Caco-2 (cell line): ENCODE measurements around the gene NEMP1. TPM values are rescaled to one million over a fixed set of nuclear protein-coding genes. Genes with fewer than 3 reads are reported as not detected.

ENCODE experiments used
- BruUV-seq: library from RNA; stranded (reverse); fragments of 400-500 nt; replicated peaks from 2 replicates; lab custom pipeline; 2021; lab: Mats Ljungman, UMichigan
- CTCF ChIA-PET: fragments of 300-600 bp; sonication (Branson Sonifier 250); formaldehyde crosslinking; loops from one replicate; lab custom pipeline; 2022; ENCODE audit warnings: antibody characterized with exemption; lab: Charles Lee
- POLR2A ChIA-PET: fragments of 300-600 bp; sonication (Branson Sonifier 250); formaldehyde crosslinking; loops from one replicate; lab custom pipeline; 2022; ENCODE audit warnings: antibody characterized with exemption; lab: Charles Lee
- DNase-seq, 2 experiments: peaks; one replicate each; pipeline versions ENCODE4 v3.0.0 to v3.0.0-alpha.2; 2020 to 2022
- H3K27me3 ChIP-seq: replicated peaks from 2 replicates; pipeline ENCODE4 v1.6.0; 2011; ENCODE audit warnings: low read length; ENCODE audit not compliant: control insufficient read depth, insufficient read depth
- H3K36me3 ChIP-seq: 2 replicates; pipeline ENCODE4 v1.5.1; 2011; ENCODE audit warnings: low read length; ENCODE audit not compliant: control insufficient read depth, insufficient read depth
- H3K4me1 ChIP-seq: fragments of 250-450 bp; sonication (Bioruptor Pico); 2 replicates; pipeline ENCODE4 v1.5.1; 2020; ENCODE audit warnings: mild to moderate bottlenecking
- H3K4me3 ChIP-seq: 2 replicates; pipeline ENCODE4 v1.5.1; 2011; ENCODE audit warnings: low read depth, mild to moderate bottlenecking, control low read depth, low read length
- H3K9me3 ChIP-seq: fragments of 250-450 bp; sonication (Bioruptor Pico); 2 replicates; pipeline ENCODE4 v1.5.1; 2020; ENCODE audit warnings: mild to moderate bottlenecking, moderate library complexity
- H3K27ac Mint-ChIP-seq: one replicate; pipeline ENCODE4 v1.8.0; 2022; ENCODE audit warnings: mixed read lengths; ENCODE audit not compliant: unreplicated experiment
- H3K27me3 Mint-ChIP-seq: one replicate; pipeline ENCODE4 v1.8.0; 2022; ENCODE audit warnings: mixed read lengths; ENCODE audit not compliant: insufficient read depth, unreplicated experiment
- H3K36me3 Mint-ChIP-seq: one replicate; pipeline ENCODE4 v1.8.0; 2022; ENCODE audit warnings: mild to moderate bottlenecking, mixed read lengths; ENCODE audit not compliant: insufficient read depth, unreplicated experiment
- H3K4me1 Mint-ChIP-seq: one replicate; pipeline ENCODE4 v1.8.0; 2022; ENCODE audit warnings: low read depth, mixed read lengths; ENCODE audit not compliant: unreplicated experiment
- H3K4me3 Mint-ChIP-seq: one replicate; pipeline ENCODE4 v1.8.0; 2022; ENCODE audit warnings: mild to moderate bottlenecking, moderate library complexity, mixed read lengths; ENCODE audit not compliant: unreplicated experiment
- H3K9me3 Mint-ChIP-seq: one replicate; pipeline ENCODE4 v1.8.0; 2022; ENCODE audit warnings: mixed read lengths; ENCODE audit not compliant: unreplicated experiment
- CTCF ChIP-seq, 2 experiments: fragments of 200-600 bp in 1 of 2; IDR thresholded peaks; 1 replicate in 1 of 2; 2 replicates in 1 of 2; pipeline versions ENCODE4 v1.5.1 to v1.8.0; 2011 to 2022; ENCODE audit warnings: antibody characterized with exemption in 1 of 2, control low read depth in 1 of 2, inconsistent platforms in 1 of 2, low read depth in 1 of 2, low read length in 1 of 2, mild to moderate bottlenecking in 1 of 2, moderate library complexity in 1 of 2; ENCODE audit not compliant: insufficient read depth in 1 of 2, severe bottlenecking in 1 of 2, unreplicated experiment in 1 of 2
- intact Hi-C: fragments of 100-400 bp; cut with micrococcal nuclease; formaldehyde crosslinking; loops from one replicate; pipeline ENCODE4 v1.10.0; 2022; ENCODE audit not compliant: unreplicated experiment
- total RNA-seq: library from RNA; stranded (reverse); gene quantifications from 2 replicates; pipeline ENCODE4 v1.2.3, GENCODE V29; 2022

The NEMP1 gene
- total RNA-seq, 1 experiment from 2014 or later, result 40.1 TPM

GRCh38 chr12:57095440-57095839 is 16.8 kb upstream of the NEMP1 start:
- H3K4me1 Mint-ChIP-seq, result peaks cover 13% of the 10 kb centered on the region
- ChIA-PET POLR2A (no interaction called here), CTCF (interaction anchor here (3.9 kb wide), 1 partner anchor 17 kb away, joined by 19 read pairs; the partner anchor contains the start of gene STAT6)
- no peaks in the 10 kb centered on the region for H3K27me3 Mint-ChIP-seq
- BruUV-seq, result no TSS peak
- no peaks in the 10 kb centered on the region for H3K9me3 Mint-ChIP-seq
- H3K36me3 Mint-ChIP-seq, result peaks cover 47% of the 10 kb centered on the region
- H3K27ac Mint-ChIP-seq, result no peak overlapping the region
- H3K9me3 ChIP-seq, result no peaks in the 10 kb centered on the region
- H3K4me1 ChIP-seq, result peaks cover 6% of the 10 kb centered on the region; the same call in 1 of the 2 replicates
- TF ChIP-seq CTCF (IDR thresholded peaks at IDR 0.05; ENCODE audit: insufficient read depth in 1 of 2, low read depth in 1 of 2, low read length in 1 of 2, severe bottlenecking in 1 of 2, unreplicated experiment in 1 of 2), result no peak
- intact Hi-C loops, result no loop called here
- peaks cover 9% of the 10 kb centered on the region for H3K36me3 ChIP-seq
- no peak for DNase-seq
- no peak overlapping the region for H3K4me3 Mint-ChIP-seq
- no peaks in the 10 kb centered on the region for H3K27me3 ChIP-seq
- H3K4me3 ChIP-seq, result no peak overlapping the region

- Histone ChIP-seq H3K4me3 (no peak overlapping the region), H3K36me3 (peaks cover 9% of the 10 kb centered on the region), H3K9me3 (no peaks in the 10 kb centered on the region), H3K4me1 (peaks cover 6% of the 10 kb centered on the region; the same call in 1 of the 2 replicates), H3K27me3 (no peaks in the 10 kb centered on the region)
- TF ChIP-seq CTCF (IDR thresholded peaks at IDR 0.05; ENCODE audit: insufficient read depth in 1 of 2, low read depth in 1 of 2, low read length in 1 of 2, severe bottlenecking in 1 of 2, unreplicated experiment in 1 of 2), result no peak
- H3K4me3 Mint-ChIP-seq, result peak overlapping the region; percentile 35
- DNase-seq, result no peak
- H3K4me1 Mint-ChIP-seq, result peaks cover 19% of the 10 kb centered on the region
- BruUV-seq, result no TSS peak
- ChIA-PET CTCF (interaction anchor here (0.6 to 3.3 kb wide), 3 partner anchors 17 to 392 kb away, joined by 3 to 22 read pairs (median 4); partner anchors contain the start of gene STAT6), POLR2A (no interaction called here)
- no peaks in the 10 kb centered on the region for H3K9me3 Mint-ChIP-seq
- intact Hi-C loops, result no loop called here
- H3K27me3 Mint-ChIP-seq, result no peaks in the 10 kb centered on the region
- peaks cover 55% of the 10 kb centered on the region for H3K36me3 Mint-ChIP-seq
- H3K27ac Mint-ChIP-seq, result peak overlapping the region; percentile 71
These were observed 15.9 kb upstream of the NEMP1 start for GRCh38 chr12:57094208-57095160.

DNA sequence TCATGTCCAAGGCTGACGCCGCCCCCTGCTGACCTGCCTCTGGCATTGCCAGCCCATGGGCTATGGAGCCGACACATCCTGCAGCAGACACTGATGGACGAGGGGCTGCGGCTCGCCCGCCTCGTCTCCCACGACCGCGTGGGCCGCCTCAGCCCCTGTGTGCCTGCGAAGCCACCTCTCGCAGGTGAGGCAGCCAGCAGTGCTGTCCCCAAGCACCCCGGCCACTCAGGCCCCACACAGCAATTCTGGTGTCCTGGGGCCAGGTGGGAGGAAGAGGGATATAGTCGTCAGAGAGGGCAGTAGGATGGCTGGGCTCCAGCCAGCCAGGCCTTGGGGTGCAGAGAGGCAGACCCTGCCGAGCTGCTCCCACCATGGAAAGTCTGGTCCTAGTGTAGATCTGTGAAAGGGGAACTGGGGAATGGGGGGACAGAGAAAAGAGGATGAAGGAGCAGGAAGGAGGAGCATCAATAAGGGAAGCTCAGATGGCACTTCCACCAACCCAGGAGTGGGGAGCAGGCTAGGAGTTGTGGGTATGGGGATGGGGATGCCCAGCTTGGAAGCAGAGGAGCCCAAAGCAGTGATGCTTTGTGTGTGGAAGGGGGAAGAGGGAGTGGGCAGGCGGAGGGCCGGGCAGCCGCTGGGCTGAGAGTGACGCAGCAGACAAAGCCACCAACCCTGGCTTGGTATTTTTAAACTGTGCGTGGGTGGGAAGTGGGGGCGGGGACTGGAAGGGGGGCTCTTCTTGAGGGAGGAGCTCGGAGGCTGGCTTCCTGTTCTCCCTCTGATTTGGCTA is 15.0 kb upstream of the NEMP1 start:
- Histone ChIP-seq H3K9me3 (no peaks in the 10 kb centered on the region), H3K36me3 (peaks cover 9% of the 10 kb centered on the region), H3K27me3 (no peaks in the 10 kb centered on the region), H3K4me1 (peaks cover 6% of the 10 kb centered on the region; the same call in 1 of the 2 replicates), H3K4me3 (no peak overlapping the region)
- CTCF ChIA-PET, result interaction anchor here (0.6 to 3.3 kb wide), 4 partner anchors 18 to 393 kb away, joined by 3 to 22 read pairs (median 12); partner anchors contain the start of gene STAT6
- peak; percentile 55 to 64 for TF ChIP-seq CTCF (IDR thresholded peaks at IDR 0.05; ENCODE audit: insufficient read depth in 1 of 2, low read depth in 1 of 2, low read length in 1 of 2, severe bottlenecking in 1 of 2, unreplicated experiment in 1 of 2)
- H3K9me3 Mint-ChIP-seq, result no peaks in the 10 kb centered on the region
- peaks cover 55% of the 10 kb centered on the region for H3K36me3 Mint-ChIP-seq
- no TSS peak for BruUV-seq
- peak; percentile 59 to 73 for DNase-seq
- H3K27me3 Mint-ChIP-seq, result no peaks in the 10 kb centered on the region
- peak overlapping the region; percentile 71 for H3K27ac Mint-ChIP-seq
- H3K4me1 Mint-ChIP-seq, result peaks cover 19% of the 10 kb centered on the region
- peak overlapping the region; percentile 35 for H3K4me3 Mint-ChIP-seq
- intact Hi-C loops, result loop anchor here (1.0 kb wide), 1 partner anchor 24 kb away; no protein-coding TSS in a partner anchor
- POLR2A ChIA-PET, result no interaction called here
